HEK293 (cell line): ENCODE measurements around the gene GNG4.

Experiments used
- CTCF ChIA-PET: fragments of 350-600 bp; formaldehyde crosslinking; extraction: SDS; loops from one replicate; lab custom pipeline; 2021; ENCODE audit warnings: antibody characterized with exemption; lab: Yijun Ruan, JAX
- POLR2A ChIA-PET: fragments of 300-600 bp; formaldehyde crosslinking; extraction: SDS; loops from one replicate; lab custom pipeline; 2020; ENCODE audit warnings: antibody characterized with exemption, inconsistent platforms; lab: Yijun Ruan, JAX
- H3K27ac ChIP-seq: fragments of 200-500 bp; sonication (Bioruptor generic); 2 replicates; pipeline ENCODE4 v1.5.1; 2014; ENCODE audit warnings: low read depth, low read length, control low read depth, inconsistent platforms; ENCODE audit errors: extremely low read depth
- H3K36me3 ChIP-seq, 2 experiments: fragments of 200-500 bp in 1 of 2; sonication (Bioruptor generic) in 1 of 2; 1 replicate in 1 of 2; 2 replicates in 1 of 2; pipeline ENCODE4 v1.5.1; 2014 to 2017; ENCODE audit warnings: inconsistent platforms in 2 of 2, low read length in 2 of 2; ENCODE audit not compliant: control insufficient read depth in 2 of 2, insufficient read depth in 1 of 2
- H3K4me1 ChIP-seq: fragments of 200-500 bp; sonication (Bioruptor generic); 2 replicates; pipeline ENCODE4 v1.5.1; 2014; ENCODE audit warnings: mild to moderate bottlenecking, low read length, inconsistent platforms; ENCODE audit not compliant: control insufficient read depth, insufficient read depth
- H3K4me3 ChIP-seq: 2 replicates; pipeline ENCODE4 v1.5.1; 2011; ENCODE audit warnings: low read depth, mild to moderate bottlenecking, control low read depth, low read length, moderate library complexity
- H3K9me3 ChIP-seq: fragments of 200-500 bp; sonication (Bioruptor generic); 2 replicates; pipeline ENCODE4 v1.5.1; 2014; ENCODE audit warnings: low read depth, low read length, inconsistent platforms; ENCODE audit not compliant: control insufficient read depth, insufficient read depth
- MEIS1 ChIP-seq: sonication (generic); formaldehyde crosslinking; IDR thresholded peaks from 2 replicates; pipeline ENCODE4 v1.8.1; 2022; ENCODE audit warnings: missing genetic modification reagents, mild to moderate bottlenecking, borderline replicate concordance
- PBX3 ChIP-seq: sonication (generic); formaldehyde crosslinking; IDR thresholded peaks from 2 replicates; pipeline ENCODE4 v1.8.1; 2022; ENCODE audit warnings: mild to moderate bottlenecking, moderate library complexity, missing genetic modification reagents
- PRDM10 ChIP-seq: fragments of 450-650 bp; formaldehyde crosslinking; IDR thresholded peaks from 2 replicates; pipeline ENCODE4 v1.5.1; 2016; ENCODE audit warnings: missing biosample characterization, missing genetic modification characterization
- PRDM6 ChIP-seq: fragments of 450-650 bp; formaldehyde crosslinking; IDR thresholded peaks from 2 replicates; pipeline ENCODE4 v1.5.1; 2017; ENCODE audit warnings: missing biosample characterization, missing genetic modification characterization
- REST ChIP-seq: fragments of 450-650 bp; formaldehyde crosslinking; IDR thresholded peaks from 2 replicates; pipeline ENCODE4 v1.5.1; 2016; ENCODE audit warnings: missing biosample characterization, missing genetic modification characterization
- SP2 ChIP-seq: fragments of 450-650 bp; formaldehyde crosslinking; IDR thresholded peaks from 2 replicates; pipeline ENCODE4 v1.5.1; 2016; ENCODE audit warnings: missing biosample characterization, missing genetic modification characterization
- YY1 ChIP-seq: fragments of 450-650 bp; formaldehyde crosslinking; IDR thresholded peaks from 2 replicates; pipeline ENCODE4 v1.5.1; 2018; ENCODE audit warnings: missing biosample characterization, missing genetic modification characterization
- YY2 ChIP-seq: fragments of 450-650 bp; formaldehyde crosslinking; IDR thresholded peaks from 2 replicates; pipeline ENCODE4 v1.5.1; 2016; ENCODE audit warnings: missing biosample characterization, missing genetic modification characterization
- ZBTB49 ChIP-seq: fragments of 450-650 bp; formaldehyde crosslinking; IDR thresholded peaks from 2 replicates; pipeline ENCODE4 v1.5.1; 2016; ENCODE audit warnings: missing biosample characterization, missing genetic modification characterization, low read depth
- ZNF530 ChIP-seq: fragments of 450-650 bp; formaldehyde crosslinking; IDR thresholded peaks from 2 replicates; pipeline ENCODE4 v1.5.1; 2016; ENCODE audit warnings: low read depth, missing biosample characterization, missing genetic modification characterization
- ZNF654 ChIP-seq: fragments of 450-650 bp; formaldehyde crosslinking; IDR thresholded peaks from 2 replicates; pipeline ENCODE4 v1.5.1; 2016; ENCODE audit warnings: low read depth, missing biosample characterization, missing genetic modification characterization
- ZNF701 ChIP-seq: fragments of 450-650 bp; formaldehyde crosslinking; IDR thresholded peaks from 2 replicates; pipeline ENCODE4 v1.5.1; 2016; ENCODE audit warnings: missing biosample characterization, missing genetic modification characterization

The GNG4 gene

GRCh38 chr1:235575597-235575996 is 74.0 kb downstream of the GNG4 start:
- CTCF ChIA-PET: interaction anchor here (1.3 kb wide), 1 partner anchor 24 kb away, joined by 3 read pairs; no protein-coding TSS in a partner anchor
- POLR2A ChIA-PET: no interaction called here
- TF ChIP-seq SP2 (tag by site-specific recombination): no peak
- no peak for TF ChIP-seq PRDM10 (tag by site-specific recombination)
- TF ChIP-seq MEIS1 (CRISPR knock-in tag): no peak
- TF ChIP-seq PBX3 (CRISPR knock-in tag): no peak
- TF ChIP-seq PRDM6 (tag by site-specific recombination): no peak
- TF ChIP-seq ZNF654: no peak
- TF ChIP-seq ZNF530 (tag by site-specific recombination): no peak
- TF ChIP-seq ZBTB49 (tag by site-specific recombination): no peak
- TF ChIP-seq ZNF701 (tag by site-specific recombination): no peak
- TF ChIP-seq YY1 (tag by site-specific recombination): no peak
- no peak for TF ChIP-seq REST (tag by site-specific recombination)
- no peak for TF ChIP-seq YY2

More at GRCh38 chr1:235575597-235575996, 74.0 kb downstream of the GNG4 start:
- Histone ChIP-seq H3K4me1 (no peaks in the 10 kb centered on the region), H3K4me3 (no peak overlapping the region), H3K9me3 (no peaks in the 10 kb centered on the region), H3K36me3 (peaks cover 0 to 5% of the 10 kb centered on the region in 2 experiments; a peak in 1 of 3 replicates), H3K27ac (no peak overlapping the region)
